Kidney epithelial cell (primary cell): Measurements from ENCODE around the gene IQCN. TPM values are rescaled to one million over a fixed set of nuclear protein-coding genes. Genes with fewer than 3 reads are reported as not detected.
"Not testable (repeated sequence)": the region's sequence is repeated elsewhere in the genome, so short reads cannot be mapped to it uniquely, and the experiment has no call there.

ENCODE experiments used
- DNase-seq: peaks from one replicate; pipeline ENCODE4 v3.0.0-alpha.2; 2010; ENCODE audit warnings: low read depth
- H3K27me3 ChIP-seq: 2 replicates; pipeline ENCODE4 v1.6.0; 2011; ENCODE audit warnings: low read length; ENCODE audit not compliant: control insufficient read depth, insufficient read depth
- H3K36me3 ChIP-seq: 2 replicates; pipeline ENCODE4 v1.5.1; 2011; ENCODE audit warnings: low read length; ENCODE audit not compliant: control insufficient read depth, insufficient read depth
- H3K4me3 ChIP-seq: 2 replicates; pipeline ENCODE4 v1.5.1; 2011; ENCODE audit warnings: low read depth, mild to moderate bottlenecking, control low read depth, low read length
- CTCF ChIP-seq: IDR thresholded peaks from 2 replicates; pipeline ENCODE4 v1.5.1; 2011; ENCODE audit warnings: mild to moderate bottlenecking, moderate library complexity, low read length, control low read depth, inconsistent platforms; ENCODE audit not compliant: insufficient read depth, poor library complexity, severe bottlenecking
- total RNA-seq: library from RNA; depleted of rRNA; stranded (reverse); fragments of >200 nt; gene quantifications from 2 replicates; pipeline ENCODE4 v1.2.3, GENCODE V29; 2015

IQCN gene
- total RNA-seq, 1 donor from 2014 or later: 0.13 TPM

GRCh38 chr19:18218159-18218558 lies 56.1 kb downstream of the IQCN start:
- TF ChIP-seq CTCF: no peak

DNA sequence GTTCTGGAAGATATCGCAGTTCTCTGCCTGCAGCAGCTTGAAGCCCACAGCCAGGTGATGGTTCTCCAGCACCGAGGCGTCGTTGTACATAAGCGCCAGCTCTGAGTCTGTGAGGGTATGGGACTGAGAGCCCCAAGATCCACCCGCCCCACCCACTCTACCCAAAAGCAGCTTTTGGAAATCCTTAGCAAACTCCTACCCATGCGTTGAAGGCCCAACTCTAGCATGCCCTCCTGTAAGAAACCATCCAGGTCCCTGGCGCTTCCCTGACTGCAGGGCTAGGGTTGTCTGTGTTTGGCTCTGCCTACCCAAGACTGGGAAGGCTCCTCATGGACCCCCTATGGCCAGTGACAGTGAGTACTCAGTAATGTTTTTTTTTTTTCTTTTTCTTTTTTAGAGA lies 57.5 kb downstream of the IQCN start:
- peaks cover 22% of the 10 kb centered on the region for H3K27me3 ChIP-seq

More at GRCh38 chr19:18218159-18218558, 56.1 kb downstream of the IQCN start:
- peaks cover 22% of the 10 kb centered on the region for H3K27me3 ChIP-seq
- no peak for DNase-seq
- no peaks in the 10 kb centered on the region for H3K36me3 ChIP-seq
- no peak overlapping the region for H3K4me3 ChIP-seq

GRCh38 chr19:18214779-18215433 lies 59.3 kb downstream of the IQCN start:
- no peak for TF ChIP-seq CTCF
- no peak for DNase-seq
- Histone ChIP-seq H3K27me3 (peaks cover 20% of the 10 kb centered on the region), H3K36me3 (no peaks in the 10 kb centered on the region), H3K4me3 (no peak overlapping the region)

More for the DNA sequence above, 57.5 kb downstream of the IQCN start:
- Histone ChIP-seq H3K36me3 (no peaks in the 10 kb centered on the region), H3K4me3 (no peak overlapping the region)
- no peak for DNase-seq
- TF ChIP-seq CTCF: no peak

GRCh38 chr19:18211683-18212082 lies 62.6 kb downstream of the IQCN start:
- Histone ChIP-seq H3K4me3 (no peak overlapping the region), H3K36me3 (no peaks in the 10 kb centered on the region), H3K27me3 (peaks cover 15% of the 10 kb centered on the region)
- no peak for TF ChIP-seq CTCF
- DNase-seq: no peak

GRCh38 chr19:18209912-18210311 lies 64.3 kb downstream of the IQCN start:
- not testable (repeated sequence) for H3K36me3 ChIP-seq, DNase-seq, H3K4me3 ChIP-seq
- H3K27me3 ChIP-seq: peaks cover 15% of the 10 kb centered on the region

GRCh38 chr19:18208098-18208951 lies 65.9 kb downstream of the IQCN start:
- peaks cover 16% of the 10 kb centered on the region for H3K27me3 ChIP-seq
- peak; percentile 69 for TF ChIP-seq CTCF
- no peak overlapping the region for H3K4me3 ChIP-seq
- DNase-seq: no peak
- H3K36me3 ChIP-seq: no peaks in the 10 kb centered on the region
